Parathyroid adenoma (tissue), 2 donors: ENCODE data around the gene MAMSTR.

Source experiments
- H2AFZ ChIP-seq: fragments of 300-600 bp; sonication (generic); one replicate; pipeline ENCODE4 v1.7.0; 2017; ENCODE audit warnings: antibody characterized with exemption, mild to moderate bottlenecking
- H3K27ac ChIP-seq: fragments of 300-600 bp; sonication (generic); one replicate; pipeline ENCODE4 v1.7.0; 2017
- H3K27me3 ChIP-seq: fragments of 300-600 bp; sonication (generic); one replicate; pipeline ENCODE4 v1.7.0; 2017; ENCODE audit warnings: low read length; ENCODE audit not compliant: control insufficient read depth, insufficient read depth
- H3K36me3 ChIP-seq: fragments of 300-600 bp; sonication (generic); one replicate; pipeline ENCODE4 v1.7.0; 2017; ENCODE audit warnings: low read length; ENCODE audit not compliant: control insufficient read depth, insufficient read depth
- H3K4me1 ChIP-seq: fragments of 300-600 bp; sonication (generic); one replicate; pipeline ENCODE4 v1.7.0; 2017; ENCODE audit warnings: control low read depth
- H3K4me2 ChIP-seq: fragments of 300-600 bp; sonication (generic); one replicate; pipeline ENCODE4 v1.7.0; 2017; ENCODE audit warnings: low read length
- H3K4me3 ChIP-seq: fragments of 300-600 bp; sonication (generic); one replicate; pipeline ENCODE4 v1.7.0; 2017; ENCODE audit warnings: low read depth, low read length
- H3K79me2 ChIP-seq: fragments of 300-600 bp; sonication (generic); one replicate; pipeline ENCODE4 v1.7.0; 2017; ENCODE audit warnings: control low read depth
- H3K9ac ChIP-seq: fragments of 300-600 bp; sonication (generic); one replicate; pipeline ENCODE4 v1.7.0; 2017; ENCODE audit warnings: mild to moderate bottlenecking
- H3K9me3 ChIP-seq: fragments of 300-600 bp; sonication (generic); one replicate; pipeline ENCODE4 v1.7.0; 2017; ENCODE audit warnings: low read length; ENCODE audit not compliant: control insufficient read depth
- CTCF ChIP-seq: fragments of 300-600 bp; sonication (generic); IDR thresholded peaks from one replicate; pipeline ENCODE4 v1.7.0; 2017; ENCODE audit warnings: antibody characterized with exemption, mild to moderate bottlenecking
- donor health status: primary hyperparathyroidism.

MAMSTR gene

GRCh38 chr19:48665786-48666185, 53.7 kb downstream of the MAMSTR start:
- no peaks in the 10 kb centered on the region for H3K36me3 ChIP-seq
- TF ChIP-seq CTCF, result no peak
- H3K27ac ChIP-seq, result no peak overlapping the region

GRCh38 chr19:48664476-48664875, 55.0 kb downstream of the MAMSTR start:
- no peak for TF ChIP-seq CTCF
- H3K36me3 ChIP-seq, result no peaks in the 10 kb centered on the region

More at GRCh38 chr19:48665786-48666185, 53.7 kb downstream of the MAMSTR start:
- H3K9ac ChIP-seq, result no peak overlapping the region
- no peak overlapping the region for H2AFZ ChIP-seq
- no peaks in the 10 kb centered on the region for H3K79me2 ChIP-seq
- no peak overlapping the region for H3K4me2 ChIP-seq
- no peaks in the 10 kb centered on the region for H3K27me3 ChIP-seq
- no peaks in the 10 kb centered on the region for H3K4me1 ChIP-seq
- H3K9me3 ChIP-seq, result no peaks in the 10 kb centered on the region
- H3K4me3 ChIP-seq, result no peak overlapping the region

GRCh38 chr19:48663667-48664066, 55.9 kb downstream of the MAMSTR start:
- Histone ChIP-seq H3K4me2 (no peak overlapping the region), H3K9me3 (no peaks in the 10 kb centered on the region), H3K36me3 (no peaks in the 10 kb centered on the region), H3K9ac (no peak overlapping the region), H2AFZ (no peak overlapping the region), H3K27me3 (no peaks in the 10 kb centered on the region), H3K27ac (no peak overlapping the region), H3K4me1 (no peaks in the 10 kb centered on the region), H3K79me2 (no peaks in the 10 kb centered on the region), H3K4me3 (no peak overlapping the region)
- TF ChIP-seq CTCF, result no peak

More at GRCh38 chr19:48664476-48664875, 55.0 kb downstream of the MAMSTR start:
- H3K27me3 ChIP-seq, result no peaks in the 10 kb centered on the region
- no peak overlapping the region for H3K4me2 ChIP-seq
- H3K4me1 ChIP-seq, result no peaks in the 10 kb centered on the region
- no peak overlapping the region for H2AFZ ChIP-seq
- no peak overlapping the region for H3K27ac ChIP-seq
- no peaks in the 10 kb centered on the region for H3K9me3 ChIP-seq
- no peak overlapping the region for H3K9ac ChIP-seq
- H3K79me2 ChIP-seq, result no peaks in the 10 kb centered on the region
- no peak overlapping the region for H3K4me3 ChIP-seq
